WTC11 (cell line): ENCODE measurements around the gene ZNF366. TPM values are rescaled to one million over a fixed set of nuclear protein-coding genes. Genes with fewer than 3 reads are reported as not detected.

Experiments used
- ATAC-seq: fragments of 200-7000 bp; cut with Tn5 transposase; 2 replicates; pipeline ENCODE4 v1.10.0; 2021; ENCODE audit warnings: mild to moderate bottlenecking, moderate library complexity
- CTCF ChIA-PET: fragments of 300-600 bp; sonication (Branson Sonifier 250); formaldehyde crosslinking; loops from one replicate; lab custom pipeline; 2021; ENCODE audit warnings: antibody characterized with exemption; lab: Charles Lee
- POLR2A ChIA-PET: fragments of 350-600 bp; sonication (Branson Sonifier 250); formaldehyde crosslinking; loops from one replicate; lab custom pipeline; 2021; ENCODE audit warnings: antibody characterized with exemption; lab: Charles Lee
- DNase-seq: peaks from one replicate; pipeline ENCODE4 v3.0.0; 2021; ENCODE audit warnings: low spot score
- H3K27ac Mint-ChIP-seq: 2 replicates; pipeline ENCODE4 v1.8.0; 2021; ENCODE audit warnings: mixed read lengths
- H3K27me3 Mint-ChIP-seq: 2 replicates; pipeline ENCODE4 v1.8.0; 2021; ENCODE audit warnings: low read depth, mild to moderate bottlenecking, moderate library complexity, mixed read lengths
- H3K36me3 Mint-ChIP-seq: 2 replicates; pipeline ENCODE4 v1.8.0; 2021; ENCODE audit warnings: mixed read lengths
- H3K4me1 Mint-ChIP-seq: 2 replicates; pipeline ENCODE4 v1.8.0; 2022; ENCODE audit warnings: mixed read lengths
- H3K4me3 Mint-ChIP-seq: 2 replicates; pipeline ENCODE4 v1.8.0; 2021; ENCODE audit warnings: mild to moderate bottlenecking, moderate library complexity, mixed read lengths
- H3K9me3 Mint-ChIP-seq: 2 replicates; pipeline ENCODE4 v1.8.0; 2021; ENCODE audit warnings: mixed read lengths
- ATF1 ChIP-seq: sonication (generic); formaldehyde crosslinking; IDR thresholded peaks from 2 replicates; pipeline ENCODE4 v1.8.1; 2023; ENCODE audit warnings: mild to moderate bottlenecking, moderate library complexity, missing genetic modification reagents
- CREB1 ChIP-seq: sonication (generic); formaldehyde crosslinking; IDR thresholded peaks from 2 replicates; pipeline ENCODE4 v1.8.0; 2023; ENCODE audit warnings: mild to moderate bottlenecking, missing genetic modification reagents
- E2F1 ChIP-seq: sonication (generic); formaldehyde crosslinking; IDR thresholded peaks from 2 replicates; pipeline ENCODE4 v1.8.0; 2022; ENCODE audit warnings: mild to moderate bottlenecking, missing genetic modification reagents
- HMGA2 ChIP-seq: fragments of 250-450 bp; sonication (Bioruptor Pico); IDR thresholded peaks from 2 replicates; pipeline ENCODE4 v1.4.0; 2021; ENCODE audit warnings: mild to moderate bottlenecking, moderate library complexity
- MXD4 ChIP-seq: fragments of 250-450 bp; sonication (Bioruptor Pico); IDR thresholded peaks from 2 replicates; pipeline ENCODE4 v1.8.0; 2021; ENCODE audit warnings: mild to moderate bottlenecking, moderate library complexity, borderline replicate concordance
- NFYB ChIP-seq: sonication (generic); formaldehyde crosslinking; conservative IDR thresholded peaks from 2 replicates; pipeline ENCODE4 v1.8.0; 2022; ENCODE audit warnings: low read depth, missing genetic modification reagents
- PRDM15 ChIP-seq: sonication (generic); formaldehyde crosslinking; IDR thresholded peaks from 2 replicates; pipeline ENCODE4 v1.8.0; 2022; ENCODE audit warnings: missing genetic modification reagents
- PRRX2 ChIP-seq: fragments of 250-450 bp; sonication (Bioruptor Pico); IDR thresholded peaks from 2 replicates; pipeline ENCODE4 v1.8.0; 2021; ENCODE audit warnings: mild to moderate bottlenecking
- ZNF425 ChIP-seq: fragments of 250-450 bp; sonication (Bioruptor Pico); conservative IDR thresholded peaks from 2 replicates; pipeline ENCODE4 v1.9.0; 2021; ENCODE audit warnings: mild to moderate bottlenecking
- ZSCAN18 ChIP-seq: fragments of 250-450 bp; sonication (Bioruptor Pico); IDR thresholded peaks from 2 replicates; pipeline ENCODE4 v2.1.2; 2022; ENCODE audit warnings: mild to moderate bottlenecking, moderate library complexity
- total RNA-seq: library from RNA; stranded (reverse); gene quantifications from 3 replicates; pipeline ENCODE4 v1.2.3, GENCODE V29; 2021

ZNF366 gene
- total RNA-seq, 1 experiment from 2014 or later: not detected

GRCh38 chr5:72468024-72468423 is 39.2 kb downstream of the ZNF366 start:
- no peak for ATAC-seq
- Mint-ChIP-seq H3K9me3 (0 out of 2 replicates have a peak, but pooled peaks cover 3% of the 10 kb centered on the region), H3K27me3 (no peaks in the 10 kb centered on the region), H3K36me3 (no peaks in the 10 kb centered on the region), H3K4me3 (no peak overlapping the region), H3K4me1 (no peaks in the 10 kb centered on the region), H3K27ac (no peak overlapping the region)
- DNase-seq: no peak
- POLR2A ChIA-PET: no interaction called here
- no peak for TF ChIP-seq PRRX2 (CRISPR knock-in tag)
- TF ChIP-seq ATF1 (CRISPR knock-in tag): no peak
- CTCF ChIA-PET: no interaction called here

- H3K4me3 Mint-ChIP-seq: no peak overlapping the region
- ATAC-seq: no peak
- no peaks in the 10 kb centered on the region for H3K36me3 Mint-ChIP-seq
Measured at GRCh38 chr5:72467461-72467860, 39.7 kb downstream of the ZNF366 start.

More at GRCh38 chr5:72467461-72467860, 39.7 kb downstream of the ZNF366 start:
- no peak for DNase-seq
- no peak for TF ChIP-seq PRDM15 (CRISPR knock-in tag)
- TF ChIP-seq NFYB (CRISPR knock-in tag): no peak
- no peak for TF ChIP-seq ZSCAN18 (CRISPR knock-in tag)
- no peak for TF ChIP-seq MXD4 (CRISPR knock-in tag)
- no peak for TF ChIP-seq ZNF425 (CRISPR knock-in tag)
- TF ChIP-seq E2F1 (CRISPR knock-in tag): no peak
- no peak for TF ChIP-seq HMGA2 (CRISPR knock-in tag)
- no peak for TF ChIP-seq ATF1 (CRISPR knock-in tag)
- no peak for TF ChIP-seq CREB1 (CRISPR knock-in tag)
- H3K27me3 Mint-ChIP-seq: no peaks in the 10 kb centered on the region
- H3K27ac Mint-ChIP-seq: no peak overlapping the region
- 0 out of 2 replicates have a peak, but pooled peaks cover 3% of the 10 kb centered on the region for H3K9me3 Mint-ChIP-seq
- CTCF ChIA-PET: no interaction called here
- POLR2A ChIA-PET: no interaction called here
- H3K4me1 Mint-ChIP-seq: no peaks in the 10 kb centered on the region
